ENCODE data around the gene XPNPEP1. TPM values are rescaled to one million over a fixed set of nuclear protein-coding genes. Genes with fewer than 3 reads are reported as not detected.
A peak's percentile ranks its signal among the peaks of the same experiment; 100 is the strongest.

XPNPEP1 gene
- total RNA-seq, 3 donors from 2014 or later (not counting 1 experiment from before 2014, with no cell fraction given): 102 to 118 (median 106) TPM

GRCh38 chr10:109915566-109915965 is 7.7 kb downstream of the XPNPEP1 start:
- no peaks in the 10 kb centered on the region for H3K27me3 Mint-ChIP-seq (ENCODE audit: low read depth in 2 of 2)
- Histone ChIP-seq H3K9me3 (ENCODE audit: control insufficient read depth, insufficient read depth, low read length) (no peaks in the 10 kb centered on the region), H3K36me3 (ENCODE audit: control insufficient read depth, insufficient read depth, low read length) (no peaks in the 10 kb centered on the region), H3K27ac (ENCODE audit: low read length) (peak overlapping the region; percentile 72), H3K4me3 (ENCODE audit: low read length) (no peak overlapping the region), H3K27me3 (ENCODE audit: control insufficient read depth, insufficient read depth, low read length) (no peaks in the 10 kb centered on the region), H3K4me1 (ENCODE audit: control insufficient read depth, insufficient read depth, low read length) (peaks cover 38% of the 10 kb centered on the region)
- TF ChIP-seq, protein P1, sequence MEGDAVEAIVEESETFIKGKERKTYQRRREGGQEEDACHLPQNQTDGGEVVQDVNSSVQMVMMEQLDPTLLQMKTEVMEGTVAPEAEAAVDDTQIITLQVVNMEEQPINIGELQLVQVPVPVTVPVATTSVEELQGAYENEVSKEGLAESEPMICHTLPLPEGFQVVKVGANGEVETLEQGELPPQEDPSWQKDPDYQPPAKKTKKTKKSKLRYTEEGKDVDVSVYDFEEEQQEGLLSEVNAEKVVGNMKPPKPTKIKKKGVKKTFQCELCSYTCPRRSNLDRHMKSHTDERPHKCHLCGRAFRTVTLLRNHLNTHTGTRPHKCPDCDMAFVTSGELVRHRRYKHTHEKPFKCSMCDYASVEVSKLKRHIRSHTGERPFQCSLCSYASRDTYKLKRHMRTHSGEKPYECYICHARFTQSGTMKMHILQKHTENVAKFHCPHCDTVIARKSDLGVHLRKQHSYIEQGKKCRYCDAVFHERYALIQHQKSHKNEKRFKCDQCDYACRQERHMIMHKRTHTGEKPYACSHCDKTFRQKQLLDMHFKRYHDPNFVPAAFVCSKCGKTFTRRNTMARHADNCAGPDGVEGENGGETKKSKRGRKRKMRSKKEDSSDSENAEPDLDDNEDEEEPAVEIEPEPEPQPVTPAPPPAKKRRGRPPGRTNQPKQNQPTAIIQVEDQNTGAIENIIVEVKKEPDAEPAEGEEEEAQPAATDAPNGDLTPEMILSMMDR (IDR thresholded peaks at IDR 0.05): no peak
- peak overlapping the region; percentile 81 for H3K4me3 Mint-ChIP-seq
- 81% methylated on average over 2 of the region's 2 CpGs for WGBS (ENCODE audit: insufficient coverage)
- H3K36me3 Mint-ChIP-seq: no peaks in the 10 kb centered on the region
- DNase-seq: no peak
- intact Hi-C loops (cut with micrococcal nuclease): loop anchor here (2.0 kb wide), 1 partner anchor 19 kb away; no protein-coding TSS in a partner anchor
- no peak for ATAC-seq
- peaks cover 84 to 85% of the 10 kb centered on the region in 2 donors for H3K4me1 Mint-ChIP-seq
- peak overlapping the region; percentile 82 to 92 for H3K27ac Mint-ChIP-seq
- H3K9me3 Mint-ChIP-seq: peaks cover 3 to 4% of the 10 kb centered on the region in 2 donors

- Histone ChIP-seq H3K27me3 (ENCODE audit: control insufficient read depth, insufficient read depth, low read length) (no peaks in the 10 kb centered on the region), H3K27ac (ENCODE audit: low read length) (peak overlapping the region; percentile 72), H3K36me3 (ENCODE audit: control insufficient read depth, insufficient read depth, low read length) (no peaks in the 10 kb centered on the region), H3K4me3 (ENCODE audit: low read length) (no peak overlapping the region), H3K9me3 (ENCODE audit: control insufficient read depth, insufficient read depth, low read length) (no peaks in the 10 kb centered on the region), H3K4me1 (ENCODE audit: control insufficient read depth, insufficient read depth, low read length) (peaks cover 37% of the 10 kb centered on the region)
- H3K4me1 Mint-ChIP-seq: peaks cover 84 to 85% of the 10 kb centered on the region in 2 donors
- H3K4me3 Mint-ChIP-seq: peak overlapping the region; percentile 81
- peak; percentile 83 to 89 (median 89) for ATAC-seq
- intact Hi-C loops (cut with micrococcal nuclease): loop anchor here (2.0 to 5.0 kb wide), 2 partner anchors 20 to 32 kb away; no protein-coding TSS in a partner anchor
- H3K36me3 Mint-ChIP-seq: no peaks in the 10 kb centered on the region
- no peaks in the 10 kb centered on the region for H3K27me3 Mint-ChIP-seq (ENCODE audit: low read depth in 2 of 2)
- WGBS (ENCODE audit: insufficient coverage): 0% methylated on average over 1 of the region's 3 CpGs
- H3K27ac Mint-ChIP-seq: peak overlapping the region; percentile 82 to 92
- H3K9me3 Mint-ChIP-seq: peaks cover 3 to 4% of the 10 kb centered on the region in 2 donors
- peak in 1 of 2 donors; percentile 80 for DNase-seq
- TF ChIP-seq, protein P1 (IDR thresholded peaks at IDR 0.05): no peak
Observed at GRCh38 chr10:109914966-109915365, 8.3 kb downstream of the XPNPEP1 start.

GRCh38 chr10:109913306-109913892 is 9.9 kb downstream of the XPNPEP1 start:
- Histone ChIP-seq H3K27ac (ENCODE audit: low read length) (no peak overlapping the region), H3K36me3 (ENCODE audit: control insufficient read depth, insufficient read depth, low read length) (no peaks in the 10 kb centered on the region), H3K4me1 (ENCODE audit: control insufficient read depth, insufficient read depth, low read length) (peaks cover 36% of the 10 kb centered on the region), H3K4me3 (ENCODE audit: low read length) (no peak overlapping the region), H3K9me3 (ENCODE audit: control insufficient read depth, insufficient read depth, low read length) (no peaks in the 10 kb centered on the region), H3K27me3 (ENCODE audit: control insufficient read depth, insufficient read depth, low read length) (no peaks in the 10 kb centered on the region)
- DNase-seq (no peak), ATAC-seq (no peak)
- H3K36me3 Mint-ChIP-seq: no peaks in the 10 kb centered on the region
- H3K4me3 Mint-ChIP-seq: no peak overlapping the region
- 100% methylated on average over 1 of the region's 4 CpGs for WGBS (ENCODE audit: insufficient coverage)
- peaks cover 76% of the 10 kb centered on the region in 2 donors for H3K4me1 Mint-ChIP-seq
- H3K27me3 Mint-ChIP-seq (ENCODE audit: low read depth in 2 of 2): no peaks in the 10 kb centered on the region
- peak overlapping the region; percentile 68 to 92 for H3K27ac Mint-ChIP-seq
- intact Hi-C loops (cut with micrococcal nuclease): loop anchor here (5.0 kb wide), 1 partner anchor 34 kb away; no protein-coding TSS in a partner anchor
- H3K9me3 Mint-ChIP-seq: peaks cover 0 to 4% of the 10 kb centered on the region in 2 donors
- TF ChIP-seq, protein P1 (IDR thresholded peaks at IDR 0.05): no peak

Data from natural killer cell (primary cell).